ENCODE measurements around the gene ZNRF3. TPM values are rescaled to one million over a fixed set of nuclear protein-coding genes. Genes with fewer than 3 reads are reported as not detected.

ZNRF3 gene
- total RNA-seq, 1 donor from 2014 or later: 4.1 TPM

- Histone ChIP-seq H3K4me1 (peaks cover 51% of the 10 kb centered on the region), H3K79me2 (ENCODE audit: low read depth) (peaks cover 88% of the 10 kb centered on the region), H3F3A (ENCODE audit: low read depth) (peaks cover 8% of the 10 kb centered on the region), H4K20me1 (ENCODE audit: low read depth) (peaks cover 45% of the 10 kb centered on the region), H3K9ac (no peak overlapping the region), H2AFZ (replicated peaks) (no peak overlapping the region), H3K36me3 (no peaks in the 10 kb centered on the region), H3K9me3 (ENCODE audit: low read depth) (no peaks in the 10 kb centered on the region), H3K27me3 (no peaks in the 10 kb centered on the region), H3K4me2 (no peak overlapping the region), H3K4me3 (no peak overlapping the region), H3K27ac (no peak overlapping the region)
- H3K36me3 Mint-ChIP-seq: peaks cover 18% of the 10 kb centered on the region
- no peak for DNase-seq (ENCODE audit: low spot score)
- H3K27ac Mint-ChIP-seq: peak overlapping the region; percentile 74
- TF ChIP-seq CTCF (IDR thresholded peaks at IDR 0.05) (no peak), EZH2 (IDR thresholded peaks at IDR 0.05) (no peak), EZH2phosphoT487 (IDR thresholded peaks at IDR 0.05) (no peak)
- peaks cover 3% of the 10 kb centered on the region for H3K9me3 Mint-ChIP-seq
- peaks cover 85% of the 10 kb centered on the region for H3K4me1 Mint-ChIP-seq
- peak overlapping the region; percentile 39 for H3K4me3 Mint-ChIP-seq
- peaks cover 5% of the 10 kb centered on the region for H3K27me3 Mint-ChIP-seq (ENCODE audit: insufficient read depth, low read depth)
Measured at GRCh38 chr22:28978863-28979796, 95.8 kb downstream of the ZNRF3 start.

- Mint-ChIP-seq H3K4me1 (peaks cover 82% of the 10 kb centered on the region), H3K27ac (no peak overlapping the region), H3K27me3 (ENCODE audit: insufficient read depth, low read depth) (peaks cover 5% of the 10 kb centered on the region), H3K9me3 (peaks cover 10% of the 10 kb centered on the region), H3K36me3 (peaks cover 21% of the 10 kb centered on the region), H3K4me3 (no peak overlapping the region)
- Histone ChIP-seq H3K4me2 (no peak overlapping the region), H3K27me3 (no peaks in the 10 kb centered on the region), H3K79me2 (ENCODE audit: low read depth) (peaks cover 86% of the 10 kb centered on the region), H3K4me1 (peaks cover 53% of the 10 kb centered on the region), H4K20me1 (ENCODE audit: low read depth) (peaks cover 45% of the 10 kb centered on the region), H3K4me3 (no peak overlapping the region), H3K27ac (no peak overlapping the region), H3F3A (ENCODE audit: low read depth) (peaks cover 8% of the 10 kb centered on the region), H3K9ac (no peak overlapping the region), H2AFZ (replicated peaks) (no peak overlapping the region), H3K9me3 (ENCODE audit: low read depth) (no peaks in the 10 kb centered on the region), H3K36me3 (no peaks in the 10 kb centered on the region)
- no peak for DNase-seq (ENCODE audit: low spot score)
- TF ChIP-seq EZH2 (IDR thresholded peaks at IDR 0.05): no peak
- TF ChIP-seq EZH2phosphoT487 (IDR thresholded peaks at IDR 0.05): no peak
- no peak for TF ChIP-seq CTCF (IDR thresholded peaks at IDR 0.05)
Measured at GRCh38 chr22:28980326-28980725, 97.0 kb downstream of the ZNRF3 start.

GRCh38 chr22:28981818-28982499, 98.6 kb downstream of the ZNRF3 start:
- peaks cover 8% of the 10 kb centered on the region for H3F3A ChIP-seq (ENCODE audit: low read depth)
- peaks cover 20% of the 10 kb centered on the region for H3K9me3 Mint-ChIP-seq
- H2AFZ ChIP-seq (replicated peaks): no peak overlapping the region
- H3K27ac ChIP-seq: no peak overlapping the region
- no peaks in the 10 kb centered on the region for H3K9me3 ChIP-seq (ENCODE audit: low read depth)
- H3K4me3 Mint-ChIP-seq: peak overlapping the region; percentile 8
- peak overlapping the region; percentile 58 for H3K27ac Mint-ChIP-seq
- peaks cover 37% of the 10 kb centered on the region for H3K36me3 Mint-ChIP-seq
- TF ChIP-seq EZH2 (IDR thresholded peaks at IDR 0.05): no peak
- TF ChIP-seq CTCF (IDR thresholded peaks at IDR 0.05): no peak
- no peak for TF ChIP-seq EZH2phosphoT487 (IDR thresholded peaks at IDR 0.05)
- no peak overlapping the region for H3K4me3 ChIP-seq
- H3K27me3 ChIP-seq: no peaks in the 10 kb centered on the region
- no peak overlapping the region for H3K9ac ChIP-seq
- DNase-seq (ENCODE audit: low spot score): no peak
- peaks cover 5% of the 10 kb centered on the region for H3K27me3 Mint-ChIP-seq (ENCODE audit: insufficient read depth, low read depth)
- peaks cover 39% of the 10 kb centered on the region for H4K20me1 ChIP-seq (ENCODE audit: low read depth)
- peaks cover 77% of the 10 kb centered on the region for H3K4me1 Mint-ChIP-seq
- no peak overlapping the region for H3K4me2 ChIP-seq
- no peaks in the 10 kb centered on the region for H3K36me3 ChIP-seq
- H3K79me2 ChIP-seq (ENCODE audit: low read depth): peaks cover 70% of the 10 kb centered on the region
- H3K4me1 ChIP-seq: peaks cover 47% of the 10 kb centered on the region
